Activated T-cell treated with anti-CD3 and anti-CD28 coated beads, Interleukin-2, amount 50 U/mL, for 4 hours (primary cell): ENCODE results near the gene WWOX. TPM values are rescaled to one million over a fixed set of nuclear protein-coding genes. Genes with fewer than 3 reads are reported as not detected.

Source experiments
- ATAC-seq, 2 donors: fragments of 200-7000 bp; cut with Tn5 transposase; one replicate each; pipeline ENCODE4 v1.10.0; 2021
- DNase-seq: peaks from one replicate; pipeline ENCODE4 v3.0.0-alpha.2; 2020
- H3K27me3 Mint-ChIP-seq: one replicate; pipeline ENCODE4 v1.8.0; 2021; ENCODE audit warnings: low read depth, mixed read lengths
- H3K36me3 Mint-ChIP-seq: one replicate; pipeline ENCODE4 v1.8.0; 2022; ENCODE audit warnings: mixed read lengths; ENCODE audit not compliant: insufficient read depth
- H3K4me1 Mint-ChIP-seq: one replicate; pipeline ENCODE4 v1.8.0; 2021; ENCODE audit warnings: low read depth, mixed read lengths
- H3K4me3 Mint-ChIP-seq: one replicate; pipeline ENCODE4 v1.8.0; 2021; ENCODE audit warnings: mild to moderate bottlenecking, moderate library complexity, mixed read lengths
- H3K9me3 Mint-ChIP-seq: one replicate; pipeline ENCODE4 v1.8.0; 2021; ENCODE audit warnings: mixed read lengths
- total RNA-seq, 3 donors: library from RNA; stranded (reverse); gene quantifications; one replicate each; pipeline ENCODE4 v1.2.1, GENCODE V29; 2021

The WWOX gene
- total RNA-seq, 3 donors from 2014 or later = 13.9 to 19.1 (median 18.9) TPM

DNA sequence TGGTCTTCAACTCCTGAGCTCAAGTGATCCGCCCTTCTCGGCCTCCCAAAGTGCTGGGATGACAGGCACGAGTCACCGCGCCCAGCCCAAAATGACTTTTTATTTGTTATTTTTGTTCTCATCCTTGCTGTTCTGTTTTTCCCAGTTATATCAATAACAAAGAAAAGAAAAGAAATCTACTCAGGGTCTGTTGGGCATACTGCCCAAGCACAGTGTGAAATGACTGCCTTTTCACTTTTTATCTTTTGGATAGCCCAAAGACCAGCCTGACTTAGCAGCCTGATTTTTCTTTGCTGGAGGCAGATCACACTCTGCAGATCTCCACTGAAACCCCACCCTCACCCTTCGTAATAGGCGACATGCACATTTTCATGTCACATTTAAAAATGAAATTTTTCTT, 1007.8 kb downstream of the WWOX start:
- no peak overlapping the region for H3K4me3 Mint-ChIP-seq
- no peaks in the 10 kb centered on the region for H3K36me3 Mint-ChIP-seq
- peaks cover 1% of the 10 kb centered on the region for H3K27me3 Mint-ChIP-seq
- no peaks in the 10 kb centered on the region for H3K9me3 Mint-ChIP-seq
- ATAC-seq (no peak), DNase-seq (no peak)
- no peaks in the 10 kb centered on the region for H3K4me1 Mint-ChIP-seq

DNA sequence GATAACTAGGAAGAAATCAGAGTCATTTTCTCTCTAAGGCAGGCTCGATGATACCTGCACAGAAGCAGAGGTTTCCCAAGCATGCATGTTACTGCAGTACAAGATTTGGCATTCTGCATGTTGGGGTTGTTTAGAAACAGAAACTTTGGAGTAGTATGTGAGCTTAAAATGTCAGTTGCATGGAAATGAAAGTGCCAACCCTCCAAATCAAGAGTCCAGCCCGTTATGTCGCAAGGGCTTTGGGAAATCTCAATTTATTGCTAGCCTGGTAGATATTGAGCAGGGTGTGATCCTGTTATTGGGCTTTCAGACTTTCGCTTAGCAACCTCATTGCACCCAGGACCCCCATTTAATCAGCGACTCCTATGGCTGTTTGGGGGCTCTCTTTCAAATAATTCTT, 1010.3 kb downstream of the WWOX start:
- H3K36me3 Mint-ChIP-seq = no peaks in the 10 kb centered on the region
- DNase-seq (no peak), ATAC-seq (no peak)
- H3K27me3 Mint-ChIP-seq = no peaks in the 10 kb centered on the region
- H3K9me3 Mint-ChIP-seq = no peaks in the 10 kb centered on the region
- no peaks in the 10 kb centered on the region for H3K4me1 Mint-ChIP-seq
- H3K4me3 Mint-ChIP-seq = no peak overlapping the region

DNA sequence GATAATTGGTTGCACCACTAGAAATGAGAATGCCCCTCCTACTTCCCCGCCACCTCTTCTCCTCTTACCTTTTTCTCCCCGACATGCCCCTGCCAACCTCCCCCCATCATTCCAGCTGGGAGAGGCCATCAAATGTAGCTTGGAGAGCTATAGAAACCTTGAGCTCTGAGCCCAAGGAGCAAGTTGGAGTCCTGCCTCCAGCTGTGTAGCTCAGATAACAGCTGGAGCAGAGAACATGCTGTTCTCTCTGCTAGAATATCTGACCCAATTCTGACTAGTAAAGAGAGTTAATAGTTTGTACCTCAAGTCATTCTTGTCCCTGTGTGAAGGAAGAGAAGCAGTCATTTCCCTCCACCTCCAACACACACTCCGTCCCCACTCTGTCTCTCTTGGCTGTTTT, 1010.8 kb downstream of the WWOX start:
- no peak overlapping the region for H3K4me3 Mint-ChIP-seq
- no peaks in the 10 kb centered on the region for H3K27me3 Mint-ChIP-seq
- H3K9me3 Mint-ChIP-seq = no peaks in the 10 kb centered on the region
- no peaks in the 10 kb centered on the region for H3K4me1 Mint-ChIP-seq
- ATAC-seq (no peak), DNase-seq (no peak)
- no peaks in the 10 kb centered on the region for H3K36me3 Mint-ChIP-seq

DNA sequence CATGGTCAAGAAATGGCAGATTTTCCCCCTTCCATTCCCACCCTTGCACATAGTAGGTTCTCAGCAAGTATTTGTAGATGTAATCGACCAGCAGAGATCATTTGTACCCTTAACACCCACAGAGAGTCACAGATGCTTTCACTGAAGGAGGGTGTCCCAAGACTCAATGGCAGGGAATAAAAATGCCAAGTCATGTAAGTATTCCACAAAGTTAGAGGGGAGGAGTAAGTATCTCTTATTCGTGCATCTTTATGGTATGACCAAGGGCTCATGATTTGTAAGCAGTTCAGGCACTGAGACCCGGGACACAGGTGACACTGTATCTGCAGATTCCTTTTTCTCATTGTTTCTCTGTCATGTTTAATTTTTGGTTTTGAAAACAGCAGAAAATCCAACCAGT, 1011.5 kb downstream of the WWOX start:
- no peak for DNase-seq
- Mint-ChIP-seq H3K4me1 (no peaks in the 10 kb centered on the region), H3K36me3 (no peaks in the 10 kb centered on the region), H3K4me3 (no peak overlapping the region), H3K9me3 (no peaks in the 10 kb centered on the region), H3K27me3 (no peaks in the 10 kb centered on the region)
- ATAC-seq = no peak

DNA sequence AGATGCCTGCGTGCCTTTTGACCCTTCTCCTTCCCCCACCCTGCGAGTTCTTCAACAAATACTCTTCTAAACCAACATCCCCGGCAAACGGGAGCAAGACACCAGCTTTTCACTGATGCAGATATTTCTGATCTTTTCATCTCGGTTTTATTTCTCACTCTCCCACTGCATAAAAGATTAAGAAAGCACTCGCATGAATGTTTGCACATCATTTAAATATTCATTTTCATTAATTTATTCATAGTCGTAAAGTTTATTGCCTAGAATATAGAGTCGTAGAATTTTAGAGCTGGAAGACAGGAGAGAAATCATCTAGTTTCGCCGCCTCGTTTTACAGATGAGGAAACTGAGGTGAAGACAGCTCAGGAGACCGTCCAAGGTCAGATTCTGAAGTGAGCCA, 1013.0 kb downstream of the WWOX start:
- H3K4me3 Mint-ChIP-seq = no peak overlapping the region
- H3K27me3 Mint-ChIP-seq = no peaks in the 10 kb centered on the region
- no peaks in the 10 kb centered on the region for H3K36me3 Mint-ChIP-seq
- no peaks in the 10 kb centered on the region for H3K4me1 Mint-ChIP-seq
- ATAC-seq (no peak), DNase-seq (no peak)
- H3K9me3 Mint-ChIP-seq = no peaks in the 10 kb centered on the region

DNA sequence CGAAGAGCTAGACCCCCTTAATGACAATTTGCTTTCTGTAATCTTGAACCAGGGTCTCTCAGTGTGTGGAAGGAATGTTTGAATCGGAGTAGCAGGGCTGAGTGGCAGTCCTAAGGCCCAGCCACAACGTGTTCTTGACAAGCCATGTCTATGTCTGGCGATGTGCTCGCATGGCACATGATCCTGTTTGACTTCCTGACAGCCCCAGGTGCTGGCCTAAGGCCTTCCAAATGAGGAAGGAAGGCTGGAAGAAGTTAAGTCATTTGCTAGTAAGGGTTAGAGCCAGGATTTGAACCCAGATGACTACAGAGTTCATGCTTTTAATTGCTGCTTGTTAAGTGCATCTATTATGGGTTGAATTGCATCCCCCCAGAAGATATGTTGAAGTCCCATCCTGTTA, 1014.4 kb downstream of the WWOX start:
- ATAC-seq (no peak), DNase-seq (no peak)
- no peaks in the 10 kb centered on the region for H3K4me1 Mint-ChIP-seq
- H3K4me3 Mint-ChIP-seq = no peak overlapping the region
- no peaks in the 10 kb centered on the region for H3K9me3 Mint-ChIP-seq
- no peaks in the 10 kb centered on the region for H3K27me3 Mint-ChIP-seq
- no peaks in the 10 kb centered on the region for H3K36me3 Mint-ChIP-seq

DNA sequence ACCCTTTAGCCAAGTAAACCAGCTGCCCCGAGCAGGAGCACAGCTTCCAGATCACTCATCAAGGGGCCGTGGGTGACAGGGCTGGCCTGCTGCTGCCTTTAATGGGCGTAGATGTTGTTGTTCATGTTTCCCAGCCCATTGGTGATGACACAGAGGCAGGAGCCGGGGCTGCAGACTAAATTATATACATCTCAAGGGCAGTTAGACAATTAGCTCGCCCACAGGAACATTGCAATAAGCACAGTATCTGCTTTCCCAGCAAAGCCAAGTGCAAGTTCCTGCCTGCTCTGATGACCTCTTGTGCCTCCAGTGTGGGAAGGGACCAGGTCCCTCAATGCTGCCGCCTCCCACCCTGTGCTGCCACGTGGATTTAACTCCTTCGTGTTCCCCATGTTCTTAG, 1015.3 kb downstream of the WWOX start:
- H3K27me3 Mint-ChIP-seq = no peaks in the 10 kb centered on the region
- DNase-seq (no peak), ATAC-seq (no peak)
- no peaks in the 10 kb centered on the region for H3K9me3 Mint-ChIP-seq
- no peaks in the 10 kb centered on the region for H3K36me3 Mint-ChIP-seq
- no peak overlapping the region for H3K4me3 Mint-ChIP-seq
- H3K4me1 Mint-ChIP-seq = no peaks in the 10 kb centered on the region

DNA sequence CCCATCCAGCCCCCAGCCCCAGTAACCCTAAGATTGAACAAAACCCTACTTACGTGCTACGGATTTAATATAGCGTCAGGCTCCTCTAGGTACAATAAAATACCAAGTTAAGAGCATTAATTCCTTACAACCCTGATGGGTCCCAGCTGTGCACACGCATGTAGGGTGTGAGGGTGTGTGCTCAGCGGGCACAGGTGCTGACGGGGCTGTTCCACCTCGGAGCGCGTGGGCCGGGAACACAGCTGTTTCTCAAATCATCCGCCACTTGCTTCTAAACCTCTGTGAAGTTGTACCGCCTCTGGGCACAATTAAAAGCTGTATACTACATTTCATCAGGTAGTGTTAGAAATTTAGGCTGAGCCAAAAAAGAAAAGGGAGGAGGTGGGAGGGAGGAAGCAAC, 1022.5 kb downstream of the WWOX start:
- no peak overlapping the region for H3K4me3 Mint-ChIP-seq
- DNase-seq (no peak), ATAC-seq (no peak)
- H3K4me1 Mint-ChIP-seq = no peaks in the 10 kb centered on the region
- H3K9me3 Mint-ChIP-seq = no peaks in the 10 kb centered on the region
- no peaks in the 10 kb centered on the region for H3K27me3 Mint-ChIP-seq
- H3K36me3 Mint-ChIP-seq = no peaks in the 10 kb centered on the region

DNA sequence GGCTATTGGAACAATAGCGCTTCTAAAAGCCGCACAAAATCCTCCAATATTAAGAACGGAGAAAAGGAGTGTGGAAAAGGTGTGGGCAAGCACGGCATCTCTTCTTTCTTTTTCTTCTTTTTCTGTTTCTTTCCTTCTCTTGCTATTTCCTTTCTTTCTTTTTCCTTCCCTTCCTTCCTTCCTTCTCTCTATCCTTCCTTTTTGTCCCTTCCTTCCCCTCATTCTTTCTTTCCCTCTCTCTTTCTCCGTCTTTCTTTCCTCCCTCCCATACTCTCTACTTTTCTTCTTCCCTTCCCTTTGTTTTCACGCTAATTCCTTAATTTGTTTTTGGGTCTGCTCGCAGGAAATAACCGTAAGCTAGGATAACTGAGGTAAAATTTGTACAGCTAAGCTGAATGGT, 1022.9 kb downstream of the WWOX start:
- no peaks in the 10 kb centered on the region for H3K27me3 Mint-ChIP-seq
- no peaks in the 10 kb centered on the region for H3K4me1 Mint-ChIP-seq
- no peaks in the 10 kb centered on the region for H3K9me3 Mint-ChIP-seq
- no peak overlapping the region for H3K4me3 Mint-ChIP-seq
- ATAC-seq (no peak), DNase-seq (no peak)
- no peaks in the 10 kb centered on the region for H3K36me3 Mint-ChIP-seq

DNA sequence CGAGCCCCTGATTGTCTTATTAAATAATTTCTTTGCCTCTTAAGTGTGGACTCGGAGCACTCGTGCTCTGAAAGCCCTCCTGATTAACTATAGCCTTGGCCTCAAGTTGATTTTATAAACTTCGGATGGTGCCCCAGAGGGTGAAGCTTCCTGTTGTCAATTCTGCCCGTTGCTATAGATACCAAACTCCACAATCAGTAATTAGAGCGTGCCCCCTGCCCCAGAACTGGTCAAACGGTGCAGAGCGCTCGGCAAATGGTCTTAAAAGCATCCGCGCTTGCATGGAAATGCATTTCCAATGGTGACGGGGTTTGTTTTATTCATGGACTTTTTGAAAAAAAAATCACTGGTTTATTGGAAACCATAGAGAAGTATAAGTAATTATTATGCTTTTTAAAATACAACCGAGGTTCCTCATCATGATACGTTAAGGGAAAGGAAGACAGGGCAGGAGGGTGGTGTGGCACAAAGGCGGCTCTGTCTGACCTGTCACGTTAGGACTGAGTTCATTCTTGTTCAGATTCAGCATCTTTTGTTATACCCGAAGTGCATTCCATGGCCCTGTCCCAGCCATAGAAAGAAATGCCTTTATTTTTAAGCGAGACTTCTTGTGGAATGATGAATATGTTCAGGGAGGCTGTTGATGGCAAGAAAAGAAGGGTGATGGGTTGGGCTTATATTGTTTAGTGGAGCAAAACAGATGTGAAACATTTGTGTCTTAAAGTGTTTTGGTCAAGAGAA, 1024.7 kb downstream of the WWOX start:
- DNase-seq = no peak
- no peaks in the 10 kb centered on the region for H3K4me1 Mint-ChIP-seq
- no peaks in the 10 kb centered on the region for H3K27me3 Mint-ChIP-seq
- no peaks in the 10 kb centered on the region for H3K36me3 Mint-ChIP-seq
- H3K4me3 Mint-ChIP-seq = no peak overlapping the region
- no peak for ATAC-seq
- no peaks in the 10 kb centered on the region for H3K9me3 Mint-ChIP-seq

DNA sequence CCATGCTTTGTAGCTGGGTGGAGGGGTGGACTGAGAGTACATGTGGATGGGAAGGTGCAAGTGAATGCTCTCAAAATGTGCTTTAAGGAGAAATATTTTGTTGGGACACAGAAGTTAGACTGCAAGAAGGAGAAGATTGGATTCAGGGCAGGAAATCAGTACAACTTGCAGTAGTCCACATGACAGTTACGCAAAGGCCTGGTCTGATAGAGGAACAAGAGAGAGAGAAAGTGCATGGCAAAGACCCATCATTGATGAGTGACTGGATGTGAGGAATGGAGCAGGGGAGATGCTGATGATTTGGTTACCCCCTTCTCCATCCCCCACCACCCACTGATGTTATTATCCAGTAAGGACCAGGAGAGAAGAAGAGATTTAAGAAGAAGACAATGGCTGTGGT, 1028.3 kb downstream of the WWOX start:
- Mint-ChIP-seq H3K4me3 (no peak overlapping the region), H3K9me3 (no peaks in the 10 kb centered on the region), H3K27me3 (no peaks in the 10 kb centered on the region), H3K36me3 (no peaks in the 10 kb centered on the region), H3K4me1 (no peaks in the 10 kb centered on the region)
- DNase-seq = no peak
- ATAC-seq = no peak

DNA sequence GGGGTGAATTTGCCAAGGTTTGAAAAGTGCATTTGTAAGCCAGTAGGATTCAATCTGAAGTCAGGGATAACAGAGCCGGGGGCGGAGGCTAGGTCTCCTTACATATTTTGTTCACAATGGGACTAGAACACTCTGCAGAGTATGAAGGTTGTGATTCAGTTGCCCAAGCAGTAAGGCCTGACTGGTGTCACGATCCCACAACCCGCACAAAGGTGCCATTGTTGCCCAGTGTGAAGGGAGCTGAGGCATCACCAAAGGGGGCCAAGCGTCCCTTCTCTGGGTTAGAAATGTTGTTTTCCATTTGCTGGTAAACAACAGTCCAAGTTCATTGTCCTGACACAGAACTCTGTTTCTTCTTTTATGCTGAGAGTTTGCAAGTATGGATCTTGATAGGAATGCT, 1029.3 kb downstream of the WWOX start:
- Mint-ChIP-seq H3K9me3 (no peaks in the 10 kb centered on the region), H3K27me3 (no peaks in the 10 kb centered on the region), H3K36me3 (no peaks in the 10 kb centered on the region), H3K4me3 (no peak overlapping the region), H3K4me1 (no peaks in the 10 kb centered on the region)
- ATAC-seq (no peak), DNase-seq (no peak)

DNA sequence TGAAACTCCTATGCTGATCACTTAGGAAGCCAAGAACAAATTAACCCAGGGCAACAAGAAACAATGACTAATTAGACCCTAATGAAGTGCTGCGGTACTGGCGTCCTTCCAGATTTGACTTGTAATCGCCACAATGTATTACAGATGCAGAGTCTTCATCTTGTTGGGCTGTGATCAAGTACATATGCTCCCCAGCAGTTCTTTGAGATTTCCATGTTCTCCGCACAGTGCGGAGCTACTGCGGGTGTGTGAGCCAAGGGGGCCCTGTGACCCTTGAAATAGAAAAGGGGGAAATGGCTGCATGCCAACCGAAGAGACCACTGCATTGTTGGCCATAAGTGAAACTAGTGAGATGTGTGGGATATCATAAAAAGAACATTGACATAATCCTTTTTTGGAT, 1031.2 kb downstream of the WWOX start:
- ATAC-seq = no peak
- DNase-seq = no peak
- H3K27me3 Mint-ChIP-seq = no peaks in the 10 kb centered on the region
- H3K36me3 Mint-ChIP-seq = no peaks in the 10 kb centered on the region
- no peaks in the 10 kb centered on the region for H3K9me3 Mint-ChIP-seq
- H3K4me1 Mint-ChIP-seq = no peaks in the 10 kb centered on the region
- no peak overlapping the region for H3K4me3 Mint-ChIP-seq

DNA sequence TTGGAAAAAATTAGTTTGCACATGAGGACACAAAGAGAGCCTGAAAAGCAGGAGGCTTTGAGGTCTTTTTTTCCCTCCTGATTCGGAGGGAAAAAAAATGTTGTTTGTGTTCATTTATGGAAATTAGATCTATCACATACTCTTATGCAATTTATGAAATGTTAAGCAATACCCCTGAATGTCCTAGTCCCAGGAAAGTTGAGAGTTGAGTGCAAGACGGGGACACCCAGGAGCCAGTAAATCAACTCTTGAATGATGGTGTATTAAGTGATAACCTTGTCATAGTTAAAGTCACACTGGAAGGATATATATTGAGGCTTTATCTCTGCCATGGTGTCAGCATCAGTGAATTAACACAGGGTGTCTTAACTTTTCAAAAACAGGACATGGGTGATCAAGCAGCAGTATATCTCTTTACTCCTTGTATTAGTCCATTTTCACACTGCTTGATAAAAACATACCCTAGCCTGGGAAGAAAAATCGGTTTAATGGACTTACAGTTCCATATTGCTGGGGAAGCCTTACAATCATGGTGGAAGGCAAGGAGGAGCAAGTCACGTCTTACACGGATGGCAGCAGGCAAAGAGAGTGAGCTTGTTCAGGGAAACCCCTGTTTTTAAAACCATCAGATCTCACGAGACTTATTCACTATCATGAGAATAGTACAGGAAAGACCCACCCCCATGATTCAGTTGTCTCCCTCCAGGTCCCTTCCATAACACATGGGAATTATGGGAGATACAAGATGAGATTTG, 1032.0 kb downstream of the WWOX start:
- no peaks in the 10 kb centered on the region for H3K9me3 Mint-ChIP-seq
- DNase-seq = no peak
- H3K4me3 Mint-ChIP-seq = no peak overlapping the region
- ATAC-seq = no peak
- H3K27me3 Mint-ChIP-seq = no peaks in the 10 kb centered on the region
- H3K4me1 Mint-ChIP-seq = no peaks in the 10 kb centered on the region
- H3K36me3 Mint-ChIP-seq = no peaks in the 10 kb centered on the region

DNA sequence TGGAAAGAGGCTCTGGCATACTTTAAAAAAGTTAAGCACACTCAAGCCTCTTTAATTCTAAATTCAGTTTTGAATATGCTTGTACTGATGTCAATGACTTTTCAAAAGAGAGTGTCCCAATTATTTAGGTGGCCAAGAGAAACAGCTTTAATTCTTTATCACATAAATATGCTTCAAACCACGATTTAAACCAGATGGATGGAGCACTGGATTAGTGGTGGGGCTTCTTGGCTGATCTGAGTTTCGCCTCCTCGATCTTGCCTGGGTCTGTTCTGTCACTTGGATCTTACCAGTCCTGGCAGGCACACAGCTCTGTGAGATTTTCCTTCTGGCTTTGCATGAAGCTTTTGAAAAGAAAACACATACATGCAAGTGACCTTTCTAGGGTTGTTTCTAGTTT, 1033.2 kb downstream of the WWOX start:
- DNase-seq (no peak), ATAC-seq (no peak)
- H3K9me3 Mint-ChIP-seq = no peaks in the 10 kb centered on the region
- H3K27me3 Mint-ChIP-seq = no peaks in the 10 kb centered on the region
- H3K4me1 Mint-ChIP-seq = no peaks in the 10 kb centered on the region
- H3K36me3 Mint-ChIP-seq = no peaks in the 10 kb centered on the region
- no peak overlapping the region for H3K4me3 Mint-ChIP-seq
